ENCODE results near the gene CRYBG1. TPM values are rescaled to one million over a fixed set of nuclear protein-coding genes. Genes with fewer than 3 reads are reported as not detected.
A peak's percentile ranks its signal among the peaks of the same experiment; 100 is the strongest.

The CRYBG1 gene
- total and polyA plus RNA-seq, 2 of the 13 experiments (the other 11 are each of a cell fraction or from before 2014, with no cell fraction given), result 10.1 to 21.9 TPM

GRCh38 chr6:106518748-106519147 lies 158.2 kb downstream of the CRYBG1 start (continued):
- TF ChIP-seq FUBP1 (CRISPR knock-in tag; IDR thresholded peaks at IDR 0.05; ENCODE audit: borderline replicate concordance), result no peak
- TF ChIP-seq, protein P1, sequence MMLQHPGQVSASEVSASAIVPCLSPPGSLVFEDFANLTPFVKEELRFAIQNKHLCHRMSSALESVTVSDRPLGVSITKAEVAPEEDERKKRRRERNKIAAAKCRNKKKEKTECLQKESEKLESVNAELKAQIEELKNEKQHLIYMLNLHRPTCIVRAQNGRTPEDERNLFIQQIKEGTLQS (CRISPR knock-in tag; IDR thresholded peaks at IDR 0.05), result no peak
- TF ChIP-seq ZBTB3 (CRISPR knock-in tag; IDR thresholded peaks at IDR 0.05; ENCODE audit: borderline replicate concordance, low read depth), result no peak
- no peak for TF ChIP-seq CHD4 (IDR thresholded peaks at IDR 0.05; ENCODE audit: borderline replicate concordance, low read length)
- TF ChIP-seq ZNF331 (CRISPR knock-in tag; IDR thresholded peaks at IDR 0.05), result no peak
- no peak for TF ChIP-seq RNF2 (conservative IDR thresholded peaks at IDR 0.05; ENCODE audit: low read depth)
- TF ChIP-seq ZNF777 (CRISPR knock-in tag; IDR thresholded peaks at IDR 0.05), result no peak

- no peak overlapping the region for H3K4me2 ChIP-seq (ENCODE audit: low read depth, low read length)
- H3K79me2 ChIP-seq (ENCODE audit: insufficient read depth, low read length), result peaks cover 28% of the 10 kb centered on the region
- DNase-seq (ENCODE audit: low spot score) (no peak), FAIRE-seq (no peak), ATAC-seq (no peak)
- 93% methylated on average over 9 of the region's 14 CpGs for WGBS (ENCODE audit: low lambda C conversion rate)
- H3K36me3 ChIP-seq (replicated peaks in 1 of 2; ENCODE audit: control insufficient read depth in 1 of 2, insufficient read depth in 2 of 2, low read length in 2 of 2), result peaks cover 2 to 27% of the 10 kb centered on the region in 2 experiments; a peak in 4 of 5 replicates
- H3K9me3 ChIP-seq (ENCODE audit: low read length), result no peaks in the 10 kb centered on the region
- CTCF ChIA-PET (ENCODE audit: low intra/inter-chr PET ratio, low total read pairs), result no interaction called here
- H4K20me1 ChIP-seq (ENCODE audit: insufficient read depth, low read length), result no peaks in the 10 kb centered on the region; the same call in 1 of the 2 replicates
- TSS peak; percentile 15 for BruUV-seq (replicated peaks)
- in situ Hi-C loops (cut with HindIII; ENCODE audit: extremely low pct_ligation_motif_present, low pct_unique_long_range_greater_than_20kb), result no loop called here
- TF ChIP-seq FOSL2 (CRISPR knock-in tag; IDR thresholded peaks at IDR 0.05) (0 out of 2 replicates have a peak, but pooled peaks have one; percentile 23), GRHL1 (CRISPR knock-in tag; conservative IDR thresholded peaks at IDR 0.05) (no peak)
- H2AFZ ChIP-seq (ENCODE audit: low read length), result no peak overlapping the region
- intact Hi-C loops (cut with micrococcal nuclease; ENCODE audit: unreplicated experiment), result no loop called here
- POLR2A ChIA-PET, result no interaction called here
- no peak overlapping the region for H3K4me3 ChIP-seq (replicated peaks in 1 of 3; ENCODE audit: insufficient read depth in 1 of 3, low read depth in 2 of 3, low read length in 3 of 3)
- H3K9ac ChIP-seq (ENCODE audit: insufficient read depth, low read depth, low read length), result no peak overlapping the region
- no peak overlapping the region for H3K27ac ChIP-seq (ENCODE audit: extremely low read length, insufficient read depth, low read length)
- peaks cover 35% of the 10 kb centered on the region for H3K4me1 ChIP-seq (ENCODE audit: insufficient read depth, low read length)
- H3K27me3 ChIP-seq (ENCODE audit: control insufficient read depth in 1 of 2, insufficient read depth in 2 of 2, low read length in 2 of 2), result no peaks in the 10 kb centered on the region
Measured at GRCh38 chr6:106519460-106520394, 159.2 kb downstream of the CRYBG1 start.
